Spleen (tissue), 11 donors: ENCODE measurements around the gene EXT2. TPM values are rescaled to one million over a fixed set of nuclear protein-coding genes. Genes with fewer than 3 reads are reported as not detected.

ENCODE experiments used
- DNase-seq: peaks from one replicate; pipeline ENCODE4 v3.0.0-alpha.2; 2020
- H3K27ac ChIP-seq, 8 donors: fragments of 200-600 bp; sonication (generic) in 7 of 8; 1 replicate in 4 of 8; 2 replicates in 4 of 8; pipeline versions ENCODE4 v1.5.0 to v1.8.0; 2016 to 2021; ENCODE audit warnings: inconsistent platforms in 4 of 8, mild to moderate bottlenecking in 4 of 8, moderate library complexity in 1 of 8
- H3K27me3 ChIP-seq, 7 donors: fragments of 200-600 bp; sonication (generic) in 6 of 7; replicated peaks in 1 of 7; 1 replicate in 4 of 7; 2 replicates in 3 of 7; pipeline versions ENCODE4 v1.5.0 to v1.8.0; 2016 to 2021; ENCODE audit warnings: inconsistent platforms in 3 of 7, mild to moderate bottlenecking in 1 of 7
- H3K36me3 ChIP-seq, 6 donors: fragments of 200-600 bp; sonication (generic) in 5 of 6; 1 replicate in 4 of 6; 2 replicates in 2 of 6; pipeline versions ENCODE4 v1.5.0 to v1.8.0; 2016 to 2021; ENCODE audit warnings: inconsistent platforms in 2 of 6
- H3K4me1 ChIP-seq, 6 donors: fragments of 200-600 bp; sonication (generic) in 5 of 6; 1 replicate in 3 of 6; 2 replicates in 3 of 6; pipeline versions ENCODE4 v1.5.0 to v1.8.0; 2016 to 2021; ENCODE audit warnings: inconsistent platforms in 3 of 6
- H3K4me3 ChIP-seq, 8 donors: fragments of 200-600 bp; sonication (generic) in 7 of 8; 1 replicate in 4 of 8; 2 replicates in 4 of 8; pipeline versions ENCODE4 v1.5.0 to v1.8.0; 2016 to 2021; ENCODE audit warnings: inconsistent platforms in 4 of 8, mild to moderate bottlenecking in 4 of 8, moderate library complexity in 2 of 8
- H3K9me3 ChIP-seq, 8 donors: fragments of 200-600 bp; sonication (generic) in 7 of 8; 1 replicate in 4 of 8; 2 replicates in 4 of 8; pipeline versions ENCODE4 v1.5.0 to v1.8.0; 2016 to 2021; ENCODE audit warnings: inconsistent platforms in 4 of 8
- CTCF ChIP-seq, 11 experiments: fragments of 200-600 bp in 7 of 11; fragments of 450-650 bp in 4 of 11; sonication (generic) in 4 of 11; IDR thresholded peaks in 8 of 11; conservative IDR thresholded peaks in 3 of 11; 1 replicate in 7 of 11; 2 replicates in 4 of 11; pipeline versions ENCODE4 v1.4.0 to v1.8.0; 2016 to 2021; ENCODE audit warnings: antibody characterized with exemption in 11 of 11, inconsistent platforms in 4 of 11, mild to moderate bottlenecking in 1 of 11
- POLR2A ChIP-seq, 3 donors: fragments of 450-650 bp; IDR thresholded peaks; one replicate each; pipeline ENCODE4 v1.5.1; 2017; ENCODE audit warnings: antibody characterized with exemption in 3 of 3, mild to moderate bottlenecking in 1 of 3
- POLR2AphosphoS5 ChIP-seq, 3 donors: sonication (generic); formaldehyde crosslinking; IDR thresholded peaks; one replicate each; pipeline ENCODE4 v1.5.1; 2017; ENCODE audit warnings: antibody characterized with exemption in 3 of 3
- WGBS, 5 donors: extraction: QIAGEN DNeasy Blood & Tissue Kit in 3 of 5; methylation state at CpG; one replicate each; pipeline versions ENCODE4 v1.1.5 to v1.1.7; 2013 to 2018; 5-methylcytosine and 5-hydroxymethylcytosine counted together
- intact Hi-C: fragments of 100-400 bp; cut with DNase I; formaldehyde crosslinking; loops from one replicate; pipeline ENCODE4 v1.15.0; 2023; ENCODE audit warnings: low total_unique reads
- polyA plus RNA-seq, 3 donors: library from polyadenylated mRNA; stranded (reverse); fragments of 200-250 nt; gene quantifications; one replicate each; pipeline ENCODE4 v1.2.1, GENCODE V29; 2013
- total RNA-seq, 7 donors: library from RNA; depleted of rRNA in 3 of 7; stranded (reverse); fragments of >200 nt in 3 of 7; fragmentation: NEBNext Ultra II Directional in 4 of 7; extraction: Animal tissue kit (Norgen Biotek cat#: 25700) in 4 of 7; gene quantifications; one replicate each; pipeline versions ENCODE4 v1.1.0 to v1.2.1, GENCODE V29; 2016 to 2021
- donor health status: healthy with polysubstance abuse.
- donor health status: DM: no; HTN: no; CAD: no; lungs with moderate emphysema.
- donor health status: DM: no; HTN: no; CAD: no.
- donor health status: Bipolar disorder and iron deficiency.
- donor health status: healthy.
- donor health status: DM: no; HTN: no; CAD: no.
- donor health status: DM: yes; HTN: yes; CAD: no.

EXT2 gene
- total and polyA plus RNA-seq, 10 donors = 10.0 to 60.1 (median 41.3) TPM

- H3K4me3 ChIP-seq = no peak overlapping the region
- no peaks in the 10 kb centered on the region for H3K9me3 ChIP-seq
- intact Hi-C loops = no loop called here
- H3K4me1 ChIP-seq = no peaks in the 10 kb centered on the region
- no peaks in the 10 kb centered on the region for H3K27me3 ChIP-seq
- DNase-seq = no peak
- no peak for TF ChIP-seq POLR2AphosphoS5 (IDR thresholded peaks at IDR 0.05)
- peaks cover 0 to 15% (median 0%) of the 10 kb centered on the region in 6 donors for H3K36me3 ChIP-seq
- no peak overlapping the region for H3K27ac ChIP-seq
- 70 to 82% (median 79%) methylated on average over 3 of the region's 3 CpGs for WGBS, 5 donors
These were observed 82.9 kb downstream of the EXT2 start for GRCh38 chr11:44178381-44178780.

- WGBS, 5 donors = 72 to 85% (median 80%) methylated on average over 4 of the region's 4 CpGs
- H3K36me3 ChIP-seq = peaks cover 0 to 7% (median 0%) of the 10 kb centered on the region in 6 donors
- no peaks in the 10 kb centered on the region for H3K4me1 ChIP-seq
- H3K27ac ChIP-seq = no peak overlapping the region
- no peak for TF ChIP-seq POLR2A (IDR thresholded peaks at IDR 0.05)
- no peak for TF ChIP-seq CTCF (IDR thresholded peaks at IDR 0.05 in 8 of 11, conservative IDR thresholded peaks at IDR 0.05 in 3 of 11)
- no peak for TF ChIP-seq POLR2AphosphoS5 (IDR thresholded peaks at IDR 0.05)
- H3K4me3 ChIP-seq = no peak overlapping the region
- no peaks in the 10 kb centered on the region for H3K27me3 ChIP-seq
- intact Hi-C loops = no loop called here
- no peak for DNase-seq
- H3K9me3 ChIP-seq = no peaks in the 10 kb centered on the region
These were observed 83.7 kb downstream of the EXT2 start for GRCh38 chr11:44179173-44179572.

GRCh38 chr11:44180107-44180506 is 84.6 kb downstream of the EXT2 start:
- TF ChIP-seq CTCF (IDR thresholded peaks at IDR 0.05 in 8 of 11, conservative IDR thresholded peaks at IDR 0.05 in 3 of 11) = no peak
- TF ChIP-seq POLR2AphosphoS5 (IDR thresholded peaks at IDR 0.05) = no peak
- TF ChIP-seq POLR2A (IDR thresholded peaks at IDR 0.05) = no peak
- Histone ChIP-seq H3K27ac (no peak overlapping the region), H3K4me1 (no peaks in the 10 kb centered on the region), H3K36me3 (peaks cover 0 to 7% (median 0%) of the 10 kb centered on the region in 6 donors), H3K27me3 (no peaks in the 10 kb centered on the region), H3K9me3 (no peaks in the 10 kb centered on the region), H3K4me3 (no peak overlapping the region)
- WGBS, 5 donors = 86 to 91% (median 88%) methylated on average over 2 of the region's 2 CpGs
- DNase-seq = no peak
- intact Hi-C loops = no loop called here

GRCh38 chr11:44185522-44185921 is 90.0 kb downstream of the EXT2 start:
- TF ChIP-seq CTCF (IDR thresholded peaks at IDR 0.05 in 8 of 11, conservative IDR thresholded peaks at IDR 0.05 in 3 of 11) = no peak
- no peak for TF ChIP-seq POLR2A (IDR thresholded peaks at IDR 0.05)
- no peak for TF ChIP-seq POLR2AphosphoS5 (IDR thresholded peaks at IDR 0.05)
- intact Hi-C loops = no loop called here
- Histone ChIP-seq H3K9me3 (peaks cover 6 to 31% (median 22%) of the 10 kb centered on the region in 8 donors), H3K27me3 (no peaks in the 10 kb centered on the region), H3K36me3 (peaks cover 0 to 31% (median 0%) of the 10 kb centered on the region in 6 donors), H3K27ac (no peak overlapping the region), H3K4me1 (peaks cover 0 to 6% (median 0%) of the 10 kb centered on the region in 6 donors), H3K4me3 (no peak overlapping the region)
- no peak for DNase-seq
